UCSD-AML1 (cell line): ENCODE results near the gene IL1RAPL2.
"Not testable (repeated sequence)": the region's sequence is repeated elsewhere in the genome, so short reads cannot be mapped to it uniquely, and the experiment has no call there.

Experiments
- DNase-seq: peaks from one replicate; lab custom pipeline; 2025; ENCODE audit not compliant: unreplicated experiment; lab: John Stamatoyannopoulos, UW

Gene IL1RAPL2

DNA sequence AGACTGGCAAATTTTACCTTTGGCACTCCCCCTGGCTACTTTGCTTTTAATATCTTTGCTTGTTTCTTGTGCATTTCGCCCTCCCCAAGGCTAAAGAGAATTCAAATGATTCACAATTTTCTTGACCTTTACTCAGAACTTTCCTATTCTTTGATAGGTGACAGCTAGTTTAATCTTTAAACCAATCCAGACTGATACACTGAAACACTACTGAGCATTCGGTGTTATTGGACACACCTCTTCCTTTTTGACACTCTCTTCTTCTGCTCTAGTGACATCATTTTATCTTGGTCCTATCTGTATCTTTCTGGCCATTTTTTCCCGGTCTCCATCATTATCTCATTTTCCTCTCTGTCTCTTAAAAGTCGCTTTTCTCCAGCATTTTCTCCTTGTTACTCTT is 103.1 kb downstream of the IL1RAPL2 start:
- no peak for DNase-seq

DNA sequence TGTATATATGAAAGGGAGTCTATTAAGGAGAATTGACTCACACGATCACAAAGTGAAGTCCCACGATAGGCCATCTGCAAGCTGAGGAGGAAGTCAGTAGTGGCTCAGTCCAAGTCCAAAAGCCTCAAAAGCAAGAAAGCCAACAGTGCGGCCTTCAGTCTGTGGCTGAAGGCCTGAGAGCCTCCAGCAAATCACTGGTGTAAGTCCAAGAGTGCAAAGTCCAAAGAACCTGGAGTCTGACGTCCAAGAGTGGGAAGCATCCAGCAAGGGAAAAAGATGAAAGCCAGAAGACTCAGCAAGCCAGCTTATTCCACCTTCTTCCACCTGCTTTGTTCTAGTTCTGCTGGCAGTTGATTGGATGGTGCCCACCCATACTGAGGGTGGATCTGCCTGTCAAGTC is 104.1 kb downstream of the IL1RAPL2 start:
- DNase-seq = no peak

DNA sequence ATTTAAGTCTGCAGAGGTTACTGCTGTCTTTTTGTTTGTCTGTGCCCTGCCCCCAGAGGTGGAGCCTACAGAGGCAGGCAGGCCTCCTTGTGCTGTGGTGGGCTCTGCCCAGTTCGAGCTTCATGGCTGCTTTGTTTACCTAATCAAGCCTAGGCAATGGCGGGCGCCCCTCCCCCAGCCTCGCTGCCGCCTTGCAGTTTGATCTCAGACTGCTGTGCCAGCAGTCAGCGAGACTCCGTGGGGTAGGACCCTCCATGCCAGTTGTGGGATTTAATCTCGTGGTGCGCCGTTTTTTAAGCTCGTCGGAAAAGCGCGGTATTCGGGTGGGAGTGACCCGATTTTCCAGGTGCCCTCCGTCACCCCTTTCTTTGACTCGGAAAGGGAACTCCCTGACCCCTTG is 111.5 kb downstream of the IL1RAPL2 start:
- DNase-seq = not testable (repeated sequence)

DNA sequence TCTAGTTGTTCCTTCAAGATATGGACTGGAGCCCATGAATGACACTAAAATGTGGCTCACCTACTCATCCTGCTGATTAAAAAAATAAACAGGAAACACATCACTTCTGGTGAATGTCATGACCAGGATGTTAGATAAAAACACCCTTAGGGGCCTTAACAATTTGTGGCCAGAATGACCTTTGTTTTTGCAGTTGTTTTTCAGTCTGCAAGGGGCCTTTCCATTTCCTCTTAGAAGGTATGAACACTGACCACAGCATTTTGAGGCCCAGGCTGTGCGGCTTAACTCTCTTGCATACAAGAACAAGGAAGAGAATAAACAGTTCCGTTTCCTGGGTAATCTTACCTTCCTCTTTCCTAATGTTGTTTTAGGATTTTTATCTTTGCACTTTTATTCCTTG is 113.2 kb downstream of the IL1RAPL2 start:
- DNase-seq = no peak

DNA sequence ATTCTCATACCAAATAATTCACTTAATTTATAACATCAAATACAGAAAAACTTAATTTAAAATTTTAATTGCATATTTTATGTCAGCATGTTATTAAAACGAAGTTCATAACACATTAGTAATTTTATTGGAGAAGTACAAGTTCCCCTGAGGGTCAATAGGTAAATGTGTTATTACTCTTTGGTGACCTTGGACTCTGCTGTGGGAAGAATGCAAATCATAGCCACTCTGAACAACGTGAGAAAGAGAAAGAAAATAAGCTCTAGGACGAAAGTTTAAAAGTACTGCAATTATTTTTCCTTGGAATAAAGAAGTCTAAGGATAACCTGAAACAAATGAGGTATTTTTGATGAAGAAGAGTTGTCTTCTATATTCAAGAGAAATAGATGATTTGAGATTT is 115.2 kb downstream of the IL1RAPL2 start:
- no peak for DNase-seq

DNA sequence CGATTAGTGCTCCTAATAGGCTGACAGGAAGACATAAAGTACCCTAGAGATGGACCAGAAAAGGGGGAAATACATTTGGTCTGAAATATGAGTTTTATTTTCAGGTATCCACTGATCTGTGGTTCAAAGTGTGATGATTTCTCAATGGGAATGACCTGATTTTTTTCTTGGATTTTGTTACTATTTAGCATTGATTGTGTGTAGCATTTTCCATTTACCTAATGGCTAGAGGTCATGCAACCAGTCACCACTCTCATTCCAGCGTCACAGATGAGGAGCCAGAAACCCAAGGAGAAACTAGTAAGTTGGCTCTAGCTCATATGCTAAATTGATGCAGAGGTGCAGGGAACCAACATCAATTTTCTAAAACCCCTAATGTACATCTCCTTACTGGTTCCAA is 118.1 kb downstream of the IL1RAPL2 start:
- DNase-seq = no peak

DNA sequence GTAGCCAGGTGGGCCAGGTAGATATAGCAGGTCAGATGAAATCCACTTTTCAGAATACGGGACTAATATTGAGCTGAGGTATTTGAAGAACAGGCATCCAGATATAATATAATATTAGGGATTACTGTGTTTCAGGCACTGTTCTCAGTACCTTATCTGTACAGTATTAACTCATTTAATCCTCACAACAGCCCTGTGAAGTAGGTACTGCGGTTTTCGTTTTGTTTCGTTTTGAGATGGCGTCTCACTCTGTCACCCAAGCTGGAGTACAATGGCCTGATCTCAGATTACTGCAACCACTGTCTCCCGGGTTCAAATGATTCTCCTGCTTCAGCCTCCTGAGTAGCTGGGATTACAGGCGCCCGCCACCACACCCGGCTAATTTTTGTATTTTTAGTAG is 129.6 kb downstream of the IL1RAPL2 start:
- no peak for DNase-seq

DNA sequence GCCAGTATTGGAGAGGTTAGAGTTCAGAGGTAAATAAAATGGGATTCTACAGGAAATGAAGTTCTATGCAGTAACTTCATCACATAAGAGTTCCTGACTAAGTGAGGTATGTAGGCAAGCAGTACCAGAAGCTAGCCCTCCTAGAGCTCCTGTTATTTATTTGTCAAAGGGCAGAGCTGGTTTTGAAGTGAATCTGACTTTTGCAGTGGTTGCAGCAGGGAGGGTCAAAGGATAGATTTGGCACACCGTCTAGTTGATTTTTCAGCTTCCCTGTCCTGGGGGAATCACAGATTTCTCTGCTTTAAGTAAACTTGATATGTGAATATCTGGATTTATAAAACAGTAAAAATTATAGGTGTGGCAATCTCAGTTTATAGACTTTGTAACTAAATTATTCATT is 130.7 kb downstream of the IL1RAPL2 start:
- DNase-seq = no peak

DNA sequence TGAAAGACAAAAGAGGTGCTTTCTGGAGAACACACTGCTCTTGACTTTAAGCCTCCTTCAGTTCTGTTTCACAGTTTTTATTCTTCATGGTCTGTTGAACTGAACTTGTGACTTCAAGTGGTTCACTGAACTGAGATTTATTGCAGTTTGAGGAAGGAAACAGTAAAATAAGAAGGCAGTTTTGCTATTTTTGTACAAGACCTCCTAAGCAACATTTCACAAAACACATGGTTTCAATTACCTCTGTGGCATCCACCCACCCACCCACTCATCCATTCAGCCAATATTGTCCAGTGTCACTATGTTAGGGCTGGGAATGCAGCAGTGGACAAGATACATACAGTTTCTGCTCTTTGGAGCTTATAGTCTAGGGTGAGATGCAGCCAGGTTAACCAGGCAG is 131.3 kb downstream of the IL1RAPL2 start:
- no peak for DNase-seq

DNA sequence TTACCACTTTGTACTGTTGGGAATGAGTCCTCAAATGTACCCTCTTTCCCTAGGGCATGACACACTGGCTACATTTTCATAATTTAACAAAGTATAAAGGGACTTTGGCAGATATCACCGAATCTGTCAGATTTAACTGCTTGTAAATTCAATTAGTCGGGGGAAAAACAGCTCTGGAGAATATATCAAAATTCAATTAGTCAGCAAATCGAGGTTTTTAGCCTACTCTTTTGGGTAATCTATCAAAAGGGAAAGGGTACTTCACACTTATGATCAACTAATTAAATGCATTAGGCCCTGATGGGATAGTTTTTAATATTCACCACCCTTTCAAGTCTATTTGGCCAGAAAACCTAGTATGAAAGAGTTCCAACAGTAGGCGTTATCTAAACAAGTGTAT is 141.0 kb downstream of the IL1RAPL2 start:
- DNase-seq = no peak

DNA sequence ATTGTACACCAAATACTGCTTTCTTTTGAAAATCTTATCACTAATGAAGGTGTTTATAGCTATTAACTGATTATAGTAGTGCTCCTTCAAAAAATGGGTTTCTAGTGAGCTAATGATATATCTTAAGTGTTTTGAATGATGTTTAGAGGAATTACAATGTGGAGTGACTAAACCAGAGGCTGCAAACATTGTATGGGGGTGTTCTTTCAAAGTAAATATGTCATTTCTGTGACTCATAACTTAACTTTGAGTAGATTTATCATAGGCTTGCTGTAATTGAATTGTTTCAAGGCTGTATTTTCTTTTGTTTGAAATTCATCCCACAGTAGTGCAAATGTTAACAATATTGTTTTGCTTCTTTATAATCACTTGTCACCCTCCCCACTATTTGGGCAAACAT is 141.6 kb downstream of the IL1RAPL2 start:
- no peak for DNase-seq

DNA sequence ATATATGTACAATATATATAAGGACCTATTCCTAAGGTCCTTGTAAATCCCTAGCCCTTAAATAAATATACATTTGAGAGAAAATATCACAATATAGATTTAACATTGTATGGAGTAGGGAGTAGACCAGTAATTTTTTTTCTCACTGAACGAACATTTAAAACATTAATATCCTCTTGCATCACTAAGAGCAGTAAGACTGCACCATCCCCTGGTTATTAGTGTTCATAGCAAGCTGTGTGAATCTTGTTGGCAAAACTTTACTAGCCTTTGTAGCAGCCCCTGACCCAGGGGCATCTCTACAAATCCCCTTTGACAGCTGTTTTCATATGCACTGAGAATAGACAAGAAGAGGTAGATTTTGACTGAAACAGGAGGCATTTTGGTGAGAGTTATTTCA is 146.5 kb downstream of the IL1RAPL2 start:
- no peak for DNase-seq

DNA sequence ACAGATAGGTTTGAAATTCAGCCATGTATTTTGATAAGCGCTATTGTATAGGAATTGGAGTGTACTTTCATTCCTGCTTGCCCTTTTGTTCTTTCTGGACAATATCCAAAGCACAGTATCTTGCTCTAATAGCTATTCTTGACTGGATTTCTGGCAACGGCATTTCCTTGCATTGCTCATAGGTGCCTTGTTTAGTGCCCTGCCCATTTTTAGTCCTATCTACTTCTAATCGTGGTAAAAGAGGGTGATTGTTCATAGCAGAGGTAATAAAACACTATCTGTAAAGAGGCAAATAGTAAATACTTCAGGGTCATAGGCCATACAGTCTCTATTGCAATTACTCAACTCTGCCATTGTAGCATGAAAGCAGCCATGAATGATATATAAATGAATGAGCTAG is 155.9 kb downstream of the IL1RAPL2 start:
- no peak for DNase-seq

DNA sequence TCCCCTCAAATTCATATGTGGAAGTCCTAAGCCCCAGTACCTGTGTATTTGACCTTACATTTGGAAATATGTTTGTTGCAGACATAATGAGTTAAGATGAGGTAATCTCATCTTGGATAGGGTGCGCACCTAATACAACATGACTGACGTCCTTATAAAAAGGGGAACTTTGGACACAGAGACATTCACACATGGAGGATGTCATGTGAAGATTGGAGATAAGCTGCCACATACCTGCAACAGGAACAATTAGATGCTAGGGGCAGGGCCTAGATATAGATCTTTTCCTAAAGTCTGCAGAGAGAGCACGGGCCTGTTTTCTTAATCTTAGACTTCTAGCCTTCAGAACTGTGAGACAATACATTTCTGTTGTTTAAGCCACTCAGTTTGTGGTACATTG is 162.5 kb downstream of the IL1RAPL2 start:
- no peak for DNase-seq

DNA sequence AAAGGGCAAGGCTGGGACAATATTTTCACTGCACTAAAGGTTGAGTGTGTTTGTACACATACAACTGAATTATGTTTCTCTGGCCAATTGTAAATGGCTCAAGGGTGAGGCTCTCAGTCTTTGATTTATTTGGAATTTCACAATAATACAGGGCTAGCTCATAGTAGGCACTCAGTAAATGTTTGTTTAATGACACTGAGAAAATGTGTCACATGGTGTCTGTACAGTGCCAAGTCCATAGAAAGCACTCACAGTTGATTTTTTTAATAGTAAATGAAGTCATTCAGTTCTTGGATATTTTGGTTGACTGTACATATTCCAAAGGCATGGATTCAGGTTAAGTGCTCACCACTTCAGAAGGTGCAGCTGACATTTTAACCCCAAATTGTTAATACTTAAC is 176.4 kb downstream of the IL1RAPL2 start:
- DNase-seq = no peak

DNA sequence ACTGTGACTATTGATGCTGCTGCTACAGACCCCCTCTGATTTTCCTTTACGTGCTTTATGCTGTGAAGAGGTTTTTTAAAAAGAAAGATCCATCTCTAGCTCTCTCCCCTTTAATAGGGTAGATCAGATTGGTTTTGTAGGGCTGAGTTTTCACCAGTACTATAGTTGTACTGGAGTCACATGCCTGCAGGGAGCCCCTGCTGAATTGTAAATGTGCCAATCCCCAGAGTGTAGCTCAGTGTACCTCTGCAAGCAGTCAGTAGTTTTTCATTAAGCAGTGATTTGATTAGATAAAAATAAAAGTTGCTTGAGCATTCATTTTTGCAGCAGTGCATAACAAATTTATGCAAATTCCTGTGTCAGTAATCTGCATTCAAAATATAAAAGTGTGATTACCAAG is 179.2 kb downstream of the IL1RAPL2 start:
- DNase-seq = no peak

DNA sequence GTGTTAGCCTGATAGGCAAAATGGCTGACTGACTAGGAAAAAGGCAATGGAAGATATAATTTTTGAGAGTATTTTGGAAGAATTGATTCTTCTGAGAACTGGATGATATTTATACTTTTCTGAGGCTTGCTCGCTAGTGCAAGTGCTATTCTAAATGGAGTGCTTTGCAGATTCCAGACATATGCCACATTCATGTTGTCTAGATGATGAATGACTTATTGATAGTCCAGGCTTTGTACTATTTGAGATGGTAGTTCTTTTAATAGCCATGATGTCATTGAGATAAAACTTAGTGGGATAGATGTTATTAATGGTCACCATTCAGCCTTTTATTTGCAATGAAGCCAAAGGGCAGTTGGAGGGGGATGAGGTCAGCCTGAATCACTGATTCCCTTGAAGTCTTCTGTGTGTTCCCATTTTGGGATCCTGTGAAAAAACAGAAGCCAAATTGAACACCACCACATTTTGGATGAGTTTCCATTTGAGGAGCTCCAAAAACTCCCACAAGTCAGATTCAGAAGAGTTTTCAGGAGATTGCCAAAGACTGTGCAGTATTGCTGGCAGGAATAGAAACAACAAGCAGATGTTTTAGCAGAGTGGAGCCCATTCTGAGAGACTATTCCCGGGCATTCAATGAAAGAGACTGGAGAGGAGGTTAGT is 184.1 kb downstream of the IL1RAPL2 start:
- DNase-seq = no peak

DNA sequence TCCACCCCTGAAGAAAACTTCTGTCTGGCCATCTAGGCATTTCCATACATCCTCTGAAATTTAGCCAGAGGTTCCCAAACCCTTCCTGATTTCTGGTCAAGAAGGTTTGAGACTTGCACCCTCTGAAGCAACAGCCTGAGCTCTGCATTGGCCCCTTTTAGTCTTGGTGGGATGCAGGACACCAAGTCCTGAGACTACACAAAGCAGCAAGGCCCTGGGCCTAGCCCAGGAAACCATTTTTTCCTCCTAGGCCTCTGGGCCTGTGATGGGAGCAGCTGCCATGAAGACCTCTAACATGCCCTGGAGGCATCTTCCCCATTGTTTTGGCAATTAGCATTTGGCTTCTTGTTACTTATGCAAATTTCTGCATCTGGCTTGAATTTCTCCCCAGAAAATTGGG is 196.6 kb downstream of the IL1RAPL2 start:
- no peak for DNase-seq

DNA sequence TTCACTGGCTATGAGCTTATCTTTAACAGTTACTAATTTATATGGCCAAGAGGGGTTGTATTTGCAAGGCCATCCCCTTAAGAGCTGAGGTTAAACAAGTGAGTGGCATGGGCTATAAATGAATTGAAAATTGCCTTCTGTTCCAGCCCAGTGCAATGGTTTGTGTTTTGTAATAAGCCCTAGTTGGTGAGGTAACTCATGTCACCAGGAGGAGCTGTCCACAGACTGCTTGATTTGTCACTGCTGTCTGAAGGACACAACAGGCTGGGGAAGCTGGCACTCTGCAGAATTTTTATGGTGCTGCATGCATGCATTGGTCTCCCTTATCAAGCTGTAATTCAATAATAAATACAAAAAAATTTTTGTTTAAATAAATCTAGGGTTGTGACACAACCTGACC is 223.8 kb downstream of the IL1RAPL2 start:
- DNase-seq = no peak

DNA sequence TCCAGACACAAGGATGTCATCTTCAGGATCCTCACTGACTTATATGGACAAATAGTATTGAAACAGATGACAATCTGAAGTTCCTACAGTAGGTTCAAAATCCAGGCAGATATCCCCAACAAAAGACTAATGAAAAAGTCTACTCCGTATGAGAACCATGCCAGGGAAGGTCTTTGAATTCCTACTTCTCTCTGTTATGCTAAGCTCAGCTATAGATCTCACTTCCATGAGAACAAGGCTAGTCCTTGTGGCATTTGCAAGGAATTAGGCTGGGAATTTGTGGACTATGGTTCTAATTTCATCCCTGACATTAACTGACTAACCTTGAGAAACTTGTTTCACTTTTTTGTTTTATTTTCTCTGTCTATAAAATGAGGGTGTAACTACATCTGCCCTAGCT is 229.8 kb downstream of the IL1RAPL2 start:
- no peak for DNase-seq

DNA sequence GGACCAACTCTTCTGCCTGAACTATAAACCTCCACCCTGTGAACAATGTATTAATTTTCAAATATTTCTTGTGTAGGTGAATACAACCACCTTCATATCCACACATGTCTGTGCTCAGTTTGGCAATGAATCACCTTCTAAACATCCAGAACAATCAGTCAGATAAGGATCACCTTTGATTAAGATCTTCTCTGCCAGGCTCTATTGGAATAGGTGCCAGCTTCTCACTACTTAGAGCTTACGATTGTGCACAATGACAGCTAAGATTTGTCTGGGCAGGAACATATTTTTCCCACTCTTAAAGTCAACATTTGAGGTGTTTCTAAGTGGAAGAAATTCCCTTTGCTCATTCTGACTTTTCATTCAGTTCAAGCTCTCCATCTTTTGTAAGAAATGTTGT is 237.2 kb downstream of the IL1RAPL2 start:
- no peak for DNase-seq

DNA sequence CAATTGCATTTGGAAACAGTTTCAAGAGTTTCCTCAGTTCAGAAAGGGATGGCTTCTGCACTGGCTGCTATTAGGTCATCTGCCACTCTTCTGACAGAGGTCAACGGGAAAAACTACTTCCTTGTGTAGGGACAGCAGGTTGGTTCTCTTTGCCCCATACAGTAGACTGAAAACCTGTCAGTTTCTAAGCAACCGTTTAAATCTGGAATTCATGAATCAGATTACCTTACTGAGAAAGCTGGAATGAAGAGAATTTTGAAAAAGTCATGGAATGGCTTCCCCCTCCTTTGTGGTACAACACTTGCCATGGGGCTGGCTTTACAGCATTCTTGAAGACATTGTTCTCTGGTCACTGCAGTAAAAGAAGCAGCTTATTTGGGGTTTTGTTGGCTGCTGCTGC is 240.3 kb downstream of the IL1RAPL2 start:
- no peak for DNase-seq

DNA sequence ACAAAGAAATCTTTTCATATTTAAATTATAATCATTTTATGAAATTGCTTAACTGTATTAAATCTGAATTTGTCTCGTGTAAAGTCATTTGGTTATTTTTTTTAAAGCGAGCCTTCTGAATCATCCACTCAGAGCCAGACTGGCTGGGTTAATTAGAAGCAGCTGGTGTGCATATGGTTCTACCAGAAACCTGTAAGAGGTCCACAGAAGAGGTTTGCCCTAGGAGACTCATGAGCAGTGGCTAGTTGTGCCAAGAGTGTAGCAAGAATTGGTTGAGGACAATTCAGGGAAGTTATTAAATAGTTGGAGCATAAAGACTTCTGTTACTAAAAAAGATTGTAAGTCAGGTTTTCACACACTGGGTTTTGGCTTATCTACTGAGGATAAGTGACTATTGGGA is 267.4 kb downstream of the IL1RAPL2 start:
- no peak for DNase-seq

DNA sequence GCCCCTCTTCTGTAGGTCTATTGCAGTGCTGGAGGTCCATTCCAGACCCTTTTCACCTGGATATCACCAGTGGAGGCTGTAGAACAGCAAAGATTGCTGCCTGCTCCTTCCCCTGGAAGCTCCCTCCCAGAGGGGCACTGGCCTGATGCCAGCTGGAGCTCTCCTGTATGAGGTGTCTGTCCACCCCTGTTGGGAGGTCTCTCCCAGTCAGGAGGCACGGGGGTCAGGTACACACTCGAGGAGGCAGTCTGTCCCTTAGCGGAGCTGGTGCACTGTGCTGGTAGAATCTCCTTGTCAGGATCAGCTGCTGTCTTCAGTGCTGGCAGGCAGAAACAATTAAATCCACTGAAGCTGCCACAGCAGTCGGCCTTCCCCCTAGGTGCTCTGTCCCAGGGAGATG is 276.6 kb downstream of the IL1RAPL2 start:
- no peak for DNase-seq
